ENCODE data around the gene WNT7B.
A peak's percentile ranks its signal among the peaks of the same experiment; 100 is the strongest.

WNT7B gene

DNA sequence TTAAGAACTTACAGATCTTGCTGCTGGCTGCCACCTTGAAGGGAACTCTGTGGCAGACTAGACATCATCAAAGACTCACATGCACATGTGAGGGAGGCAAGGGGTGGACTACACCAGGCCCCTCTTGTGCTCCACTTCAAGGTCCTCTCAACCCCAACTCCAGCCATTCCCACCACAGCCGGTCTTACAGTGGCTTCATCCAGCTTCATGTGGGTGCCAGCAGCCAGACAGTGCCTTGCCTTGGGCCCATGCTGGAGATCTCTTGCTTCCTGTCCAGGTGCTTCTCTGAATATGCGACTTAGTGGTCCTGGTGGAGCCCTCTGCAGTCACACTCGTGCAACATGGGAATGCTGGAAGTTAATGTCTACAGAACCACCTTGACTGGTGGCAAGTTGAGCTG, 44.6 kb upstream of the WNT7B start:
- TF ChIP-seq, protein P1, sequence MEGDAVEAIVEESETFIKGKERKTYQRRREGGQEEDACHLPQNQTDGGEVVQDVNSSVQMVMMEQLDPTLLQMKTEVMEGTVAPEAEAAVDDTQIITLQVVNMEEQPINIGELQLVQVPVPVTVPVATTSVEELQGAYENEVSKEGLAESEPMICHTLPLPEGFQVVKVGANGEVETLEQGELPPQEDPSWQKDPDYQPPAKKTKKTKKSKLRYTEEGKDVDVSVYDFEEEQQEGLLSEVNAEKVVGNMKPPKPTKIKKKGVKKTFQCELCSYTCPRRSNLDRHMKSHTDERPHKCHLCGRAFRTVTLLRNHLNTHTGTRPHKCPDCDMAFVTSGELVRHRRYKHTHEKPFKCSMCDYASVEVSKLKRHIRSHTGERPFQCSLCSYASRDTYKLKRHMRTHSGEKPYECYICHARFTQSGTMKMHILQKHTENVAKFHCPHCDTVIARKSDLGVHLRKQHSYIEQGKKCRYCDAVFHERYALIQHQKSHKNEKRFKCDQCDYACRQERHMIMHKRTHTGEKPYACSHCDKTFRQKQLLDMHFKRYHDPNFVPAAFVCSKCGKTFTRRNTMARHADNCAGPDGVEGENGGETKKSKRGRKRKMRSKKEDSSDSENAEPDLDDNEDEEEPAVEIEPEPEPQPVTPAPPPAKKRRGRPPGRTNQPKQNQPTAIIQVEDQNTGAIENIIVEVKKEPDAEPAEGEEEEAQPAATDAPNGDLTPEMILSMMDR (IDR thresholded peaks at IDR 0.05; ENCODE audit: extremely low read depth, insufficient read depth, missing control alignments) = no peak
- in situ Hi-C loops (cut with MboI; ENCODE audit: low pct_unique_long_range_greater_than_20kb, low sequenced_read_pairs, unreplicated experiment) = no loop called here
- DNase-seq (ENCODE audit: low spot score) = no peak

DNA sequence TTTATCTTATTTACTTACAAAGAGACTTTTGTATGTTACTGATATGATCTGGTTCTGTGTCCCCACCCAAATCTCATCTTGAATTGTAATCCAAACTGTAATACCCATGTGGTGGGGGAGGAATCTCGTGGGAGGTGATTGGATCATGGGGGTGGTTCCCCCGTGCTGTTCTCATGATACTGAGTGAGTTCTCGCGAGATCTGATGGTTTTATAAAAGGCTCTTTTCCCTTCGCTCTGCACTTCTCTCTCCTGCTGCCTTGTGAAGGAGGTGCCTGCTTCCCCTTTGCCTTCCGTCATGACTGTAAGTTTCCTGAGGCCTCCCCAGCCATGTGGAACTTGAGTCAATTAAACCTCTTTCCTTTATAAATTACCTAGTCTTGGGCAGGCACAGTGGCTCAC, 42.4 kb upstream of the WNT7B start:
- in situ Hi-C loops (cut with MboI; ENCODE audit: low pct_unique_long_range_greater_than_20kb, low sequenced_read_pairs, unreplicated experiment) = loop anchor here (10.0 kb wide), 1 partner anchor 285 kb away; no protein-coding TSS in a partner anchor
- TF ChIP-seq, protein P1 (IDR thresholded peaks at IDR 0.05; ENCODE audit: extremely low read depth, insufficient read depth, missing control alignments) = no peak
- DNase-seq (ENCODE audit: low spot score) = no peak

DNA sequence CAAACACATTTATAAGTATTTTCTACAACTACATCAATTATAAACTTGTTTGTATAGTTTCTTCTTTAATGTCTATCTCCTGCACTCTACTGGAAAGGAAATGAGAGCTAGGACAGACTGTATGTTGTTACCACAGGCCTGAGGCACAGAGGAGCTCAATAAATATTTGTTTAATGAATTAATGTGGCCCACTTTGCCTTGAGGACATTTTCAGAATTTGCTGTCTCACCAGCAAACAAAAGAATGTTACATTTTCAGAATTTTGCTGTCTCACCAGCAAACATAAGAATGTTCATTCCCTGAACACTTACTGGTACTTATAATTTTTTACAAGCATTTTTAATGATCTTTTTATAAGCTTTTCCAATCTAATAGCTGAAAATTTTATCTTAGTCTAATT, 41.9 kb upstream of the WNT7B start:
- in situ Hi-C loops (cut with MboI; ENCODE audit: low pct_unique_long_range_greater_than_20kb, low sequenced_read_pairs, unreplicated experiment) = loop anchor here (10.0 kb wide), 1 partner anchor 286 kb away; no protein-coding TSS in a partner anchor
- DNase-seq (ENCODE audit: low spot score) = no peak
- TF ChIP-seq, protein P1 (IDR thresholded peaks at IDR 0.05; ENCODE audit: extremely low read depth, insufficient read depth, missing control alignments) = no peak

DNA sequence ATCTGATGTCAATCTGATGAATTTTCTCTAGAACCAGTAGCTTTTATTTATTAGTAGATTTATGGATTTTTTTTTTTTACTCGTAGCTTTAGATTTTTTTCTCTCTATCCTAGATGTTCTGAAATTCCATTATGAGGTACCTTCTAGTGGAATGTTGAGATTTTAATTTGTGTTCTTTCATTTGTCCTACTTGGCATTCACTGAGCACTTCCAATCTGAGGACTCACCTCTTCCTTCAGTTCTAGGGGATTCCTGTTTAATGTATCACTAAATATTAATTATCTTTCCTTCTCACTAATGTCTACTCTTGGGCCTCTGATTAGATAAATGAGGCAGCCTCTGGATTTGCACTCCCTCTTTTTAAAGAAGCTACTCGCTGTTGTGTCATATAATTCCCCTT, 40.2 kb upstream of the WNT7B start:
- in situ Hi-C loops (cut with MboI; ENCODE audit: low pct_unique_long_range_greater_than_20kb, low sequenced_read_pairs, unreplicated experiment) = loop anchor here (10.0 kb wide), 1 partner anchor 288 kb away; no protein-coding TSS in a partner anchor
- no peak for DNase-seq (ENCODE audit: low spot score)
- TF ChIP-seq, protein P1 (IDR thresholded peaks at IDR 0.05; ENCODE audit: extremely low read depth, insufficient read depth, missing control alignments) = no peak

DNA sequence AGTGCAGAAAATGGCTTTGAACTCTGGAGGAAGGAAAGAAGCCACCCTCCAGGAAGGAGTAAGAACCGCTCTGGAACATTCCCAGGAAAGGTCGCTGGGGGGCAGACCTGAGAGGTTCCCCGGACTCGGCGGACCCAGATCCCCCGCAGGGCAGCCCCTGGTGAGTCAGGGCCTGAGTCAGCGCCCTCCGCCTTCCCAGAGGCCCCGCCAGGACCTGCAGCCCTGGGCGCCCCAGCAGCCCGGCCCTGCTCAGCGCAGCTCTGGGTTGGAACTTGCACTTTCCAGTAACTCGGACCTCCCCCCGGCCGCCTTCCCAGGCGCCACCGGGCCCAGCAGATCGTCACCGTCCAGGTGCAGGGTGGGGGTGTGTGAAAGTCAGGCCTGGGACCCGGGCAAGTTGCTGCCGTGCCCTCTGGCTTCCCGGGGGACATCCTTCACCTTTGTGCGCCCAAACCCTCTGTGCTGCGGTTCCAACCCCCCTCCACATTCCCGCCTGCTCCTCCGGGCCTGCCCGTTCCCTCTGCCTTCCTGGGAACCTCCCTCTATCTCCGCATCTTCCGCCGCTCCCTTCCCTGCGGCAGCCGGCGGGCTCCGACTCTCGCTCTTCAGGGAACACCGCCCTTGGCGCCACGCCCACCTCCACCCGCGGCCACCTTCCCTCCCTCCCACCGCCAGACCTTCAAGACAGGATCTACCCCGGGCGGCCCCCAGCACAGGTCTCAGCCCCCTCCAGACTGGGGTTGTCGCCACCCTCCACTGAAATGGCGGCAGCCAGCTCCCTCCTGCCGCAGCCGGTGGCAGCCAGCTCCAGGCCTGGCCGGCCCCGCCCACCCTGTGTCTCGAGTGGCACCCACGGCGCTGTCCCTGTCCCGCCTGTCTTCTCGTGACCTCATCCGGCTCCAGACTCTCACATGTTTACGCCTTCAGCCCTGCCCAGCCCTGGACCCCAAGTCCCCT, 36.8 kb upstream of the WNT7B start:
- TF ChIP-seq, protein P1 (IDR thresholded peaks at IDR 0.05; ENCODE audit: extremely low read depth, insufficient read depth, missing control alignments) = peak; percentile 69
- in situ Hi-C loops (cut with MboI; ENCODE audit: low pct_unique_long_range_greater_than_20kb, low sequenced_read_pairs, unreplicated experiment) = loop anchor here (10.0 kb wide), 1 partner anchor 291 kb away; no protein-coding TSS in a partner anchor
- peak; percentile 94 for DNase-seq (ENCODE audit: low spot score)

DNA sequence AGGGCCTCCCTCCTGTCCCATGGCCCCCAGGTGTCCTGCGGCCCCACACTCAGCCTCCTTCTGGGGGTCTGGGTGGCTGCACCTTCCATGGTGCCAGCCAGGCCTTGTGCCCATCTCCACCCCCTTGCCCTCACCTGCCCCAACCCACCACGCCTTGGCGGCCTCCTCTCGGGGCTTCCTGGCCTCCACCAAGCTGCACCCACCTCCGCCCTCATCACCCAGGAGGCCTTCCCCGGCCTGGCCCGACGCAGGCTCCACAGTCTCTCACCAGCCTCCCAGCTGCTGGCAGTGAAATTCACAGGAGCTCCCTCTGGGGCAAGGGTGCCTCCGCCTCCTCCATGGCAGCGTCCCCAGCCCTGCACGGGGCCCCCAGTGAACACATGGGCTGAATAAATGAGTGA, 35.9 kb upstream of the WNT7B start:
- DNase-seq (ENCODE audit: low spot score) = no peak
- TF ChIP-seq, protein P1 (IDR thresholded peaks at IDR 0.05; ENCODE audit: extremely low read depth, insufficient read depth, missing control alignments) = no peak
- in situ Hi-C loops (cut with MboI; ENCODE audit: low pct_unique_long_range_greater_than_20kb, low sequenced_read_pairs, unreplicated experiment) = loop anchor here (10.0 kb wide), 1 partner anchor 292 kb away; no protein-coding TSS in a partner anchor

Measured in GM13977 (cell line).